ACHN (cell line): ENCODE data around the gene ZNF749.
"Not testable (repeated sequence)": the region's sequence is repeated elsewhere in the genome, so short reads cannot be mapped to it uniquely, and the experiment has no call there.

Experiments
- DNase-seq: peaks from one replicate; pipeline ENCODE4 v3.0.0-alpha.2; 2015
- in situ Hi-C: cut with HindIII; loops from 2 replicates; pipeline ENCODE4 v1.10.0; 2017; ENCODE audit warnings: low sequenced_read_pairs, low pct_ligation_motif_present, low pct_unique_long_range_greater_than_20kb

The ZNF749 gene

GRCh38 chr19:57443121-57443696 is 8.1 kb downstream of the ZNF749 start:
- in situ Hi-C loops: no loop called here
- DNase-seq: no peak

- DNase-seq: no peak
- in situ Hi-C loops: no loop called here
These were observed 17.2 kb downstream of the ZNF749 start for GRCh38 chr19:57452307-57452706.

GRCh38 chr19:57465680-57466381 is 30.7 kb downstream of the ZNF749 start:
- in situ Hi-C loops: no loop called here
- peak; percentile 49 for DNase-seq

- in situ Hi-C loops: no loop called here
- no peak for DNase-seq
These were observed 31.4 kb downstream of the ZNF749 start for GRCh38 chr19:57466489-57466888.

- in situ Hi-C loops: no loop called here
- no peak for DNase-seq
These were observed 38.5 kb downstream of the ZNF749 start for GRCh38 chr19:57473646-57474045.

- DNase-seq: peak; percentile 73
- in situ Hi-C loops: no loop called here
These were observed 42.3 kb downstream of the ZNF749 start, which contains the start of gene ZNF772 for GRCh38 chr19:57477191-57478008. TSS of gene ZNF772 (minus strand) at chr19:57477566. CDS start at chr19:57477309, 257 bp downstream.

- in situ Hi-C loops: not testable (repeated sequence)
- peak; percentile 82 for DNase-seq
These were observed 52.6 kb downstream of the ZNF749 start, which contains the start of gene ZNF419 for GRCh38 chr19:57487477-57488298. TSS of gene ZNF419 (plus strand) at chr19:57487750. CDS start at chr19:57487951, 201 bp downstream.

- DNase-seq: not testable (repeated sequence)
These were observed 53.1 kb downstream of the ZNF749 start for GRCh38 chr19:57488299-57488644.

More at GRCh38 chr19:57488299-57488644, 53.1 kb downstream of the ZNF749 start:
- in situ Hi-C loops: not testable (repeated sequence)
